Right atrium auricular region (tissue), 2 donors: ENCODE measurements around the gene HES7. TPM values are rescaled to one million over a fixed set of nuclear protein-coding genes. Genes with fewer than 3 reads are reported as not detected.

Experiments
- DNase-seq: peaks from one replicate; pipeline ENCODE4 v3.0.0-alpha.2; 2019; ENCODE audit warnings: low spot score
- H3K27ac ChIP-seq, 2 donors: fragments of 200-600 bp; sonication (generic); 1 replicate in 1 of 2; 2 replicates in 1 of 2; pipeline ENCODE4 v1.5.1; 2016 to 2019
- H3K27me3 ChIP-seq, 2 donors: fragments of 200-600 bp; sonication (generic); one replicate each; pipeline versions ENCODE4 v1.5.1 to v1.6.0; 2017 to 2019
- H3K36me3 ChIP-seq: fragments of 200-600 bp; sonication (generic); one replicate; pipeline ENCODE4 v1.5.1; 2016
- H3K4me1 ChIP-seq, 2 donors: fragments of 200-600 bp; sonication (generic); one replicate each; pipeline versions ENCODE4 v1.5.1 to v1.6.0; 2017 to 2019
- H3K4me3 ChIP-seq, 2 donors: fragments of 200-600 bp; sonication (generic); 1 replicate in 1 of 2; 2 replicates in 1 of 2; pipeline ENCODE4 v1.5.1; 2017 to 2019; ENCODE audit warnings: mild to moderate bottlenecking in 1 of 2, moderate library complexity in 1 of 2
- H3K9me3 ChIP-seq, 2 donors: fragments of 200-600 bp; sonication (generic); one replicate each; pipeline ENCODE4 v1.5.1; 2019
- CTCF ChIP-seq, 2 donors: fragments of 200-600 bp; sonication (generic); IDR thresholded peaks; one replicate each; pipeline ENCODE4 v1.5.1; 2019; ENCODE audit warnings: antibody characterized with exemption in 2 of 2
- total RNA-seq, 2 donors: library from RNA; depleted of rRNA; stranded (reverse); fragments of >200 nt; gene quantifications; one replicate each; pipeline ENCODE4 v1.1.0, GENCODE V29; 2016

Gene HES7
- total RNA-seq, 2 donors from 2014 or later: not detected

GRCh38 chr17:8163978-8164814, 40.3 kb upstream of the HES7 start:
- DNase-seq: peak; percentile 91
- peaks cover 0 to 44% of the 10 kb centered on the region in 2 donors for H3K4me1 ChIP-seq
- no peaks in the 10 kb centered on the region for H3K27me3 ChIP-seq
- no peak for TF ChIP-seq CTCF (IDR thresholded peaks at IDR 0.05)
- no peaks in the 10 kb centered on the region for H3K9me3 ChIP-seq
- H3K27ac ChIP-seq: peak overlapping the region; percentile 99
- H3K4me3 ChIP-seq: peak overlapping the region in 1 of 2 donors; percentile 97
- peaks cover 22% of the 10 kb centered on the region for H3K36me3 ChIP-seq

DNA sequence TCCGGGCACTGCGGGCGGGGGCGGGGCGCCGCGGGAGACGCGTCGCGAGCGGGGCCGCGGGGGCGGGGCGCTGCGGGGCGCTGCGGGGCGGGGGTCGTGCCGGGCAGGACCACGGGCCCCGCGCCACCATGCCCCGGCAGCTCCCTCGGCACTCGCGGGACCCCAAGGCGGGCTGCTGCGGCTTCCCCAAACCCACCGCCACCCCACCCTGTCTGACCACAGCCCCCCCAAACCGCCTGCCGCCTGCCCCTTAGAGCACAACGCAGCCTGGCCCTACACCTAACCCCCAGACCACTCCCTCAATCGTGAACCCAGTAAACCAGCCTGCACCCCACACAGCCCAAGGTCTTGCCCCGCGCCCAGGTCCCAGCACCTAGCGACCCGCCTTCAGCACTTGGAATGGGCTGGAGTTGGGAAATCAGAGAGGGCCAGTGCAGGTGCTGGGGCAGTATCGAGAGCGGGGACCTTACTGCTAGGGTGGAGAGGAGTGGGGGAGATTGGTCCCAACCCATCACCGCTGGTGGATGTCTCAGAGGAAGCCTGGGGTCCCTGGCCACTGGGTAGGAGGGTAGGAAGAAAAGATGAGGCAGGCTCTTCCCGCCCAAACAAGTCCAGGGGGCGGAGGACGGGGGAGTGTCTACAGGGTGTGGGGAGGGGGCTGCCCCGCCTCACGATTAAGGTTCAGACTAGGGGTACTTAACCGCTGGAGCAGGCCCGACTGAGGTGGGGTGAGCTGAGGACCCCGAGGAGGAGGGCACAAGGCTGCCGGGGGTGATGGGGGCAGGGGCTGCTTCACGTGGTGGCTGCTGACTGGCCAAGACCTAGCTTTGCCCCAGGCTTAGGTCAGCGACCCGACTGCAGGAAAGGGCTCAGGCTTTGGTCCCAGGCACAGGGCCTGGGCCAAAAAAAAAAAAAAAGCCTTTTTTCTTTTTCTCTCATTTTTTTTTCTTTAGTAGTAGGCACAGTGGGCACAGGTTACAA, 39.4 kb upstream of the HES7 start:
- H3K9me3 ChIP-seq: no peaks in the 10 kb centered on the region
- H3K27me3 ChIP-seq: no peaks in the 10 kb centered on the region
- H3K36me3 ChIP-seq: peaks cover 22% of the 10 kb centered on the region
- TF ChIP-seq CTCF (IDR thresholded peaks at IDR 0.05): no peak
- DNase-seq: no peak
- peak overlapping the region; percentile 99 for H3K27ac ChIP-seq
- H3K4me1 ChIP-seq: peaks cover 0 to 53% of the 10 kb centered on the region in 2 donors
- H3K4me3 ChIP-seq: peak overlapping the region; percentile 97

DNA sequence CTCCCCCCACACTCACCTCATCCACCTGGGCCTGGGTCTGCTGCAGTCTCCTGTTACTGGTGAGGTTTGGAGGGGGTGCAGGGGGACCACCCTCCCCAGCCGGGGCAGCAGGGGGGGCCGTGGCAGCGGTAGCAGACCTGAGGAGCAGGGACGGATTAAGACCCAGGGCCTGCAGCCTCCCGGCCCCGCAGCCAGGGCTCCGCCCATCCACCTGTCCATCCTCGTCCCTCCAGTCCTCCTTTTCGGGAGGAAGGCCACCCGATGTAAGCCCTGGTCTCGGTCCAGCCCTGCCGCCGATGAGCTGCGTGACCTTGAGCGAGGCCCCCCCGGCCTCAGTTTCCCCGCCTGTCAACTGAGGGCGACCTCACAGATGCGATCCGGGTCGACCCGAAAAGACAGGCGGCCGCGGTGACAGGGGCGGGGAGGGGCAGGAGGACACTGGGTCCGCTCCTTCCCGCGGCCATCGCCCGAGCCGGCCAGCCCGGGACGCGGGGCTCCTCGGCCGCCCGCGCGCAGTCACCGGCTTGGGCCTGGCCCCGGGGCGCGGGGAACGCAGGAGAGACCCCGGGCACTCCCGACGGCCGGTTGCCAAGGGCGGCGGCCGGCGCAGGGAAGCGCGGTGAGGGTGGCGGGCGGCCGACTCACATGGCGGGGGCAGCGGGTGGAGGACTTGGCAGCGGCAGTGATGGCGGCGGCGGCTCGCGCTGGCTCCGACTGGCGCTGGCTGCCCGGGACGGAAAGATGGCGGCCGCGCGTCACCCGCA, 38.5 kb upstream of the HES7 start, which contains the start of gene VAMP2:
Gene VAMP2, minus strand, starts transcription at position 716 of the 764 bp plus-strand sequence. Its CDS starts 69 bp downstream, at position 647.
- peak in 1 of 2 donors; percentile 13 for TF ChIP-seq CTCF (IDR thresholded peaks at IDR 0.05)
- Histone ChIP-seq H3K27ac (peak within 1 kb of the TSS; percentile 99), H3K27me3 (no peaks in the 10 kb centered on the region), H3K9me3 (no peaks in the 10 kb centered on the region), H3K4me1 (peaks cover 0 to 54% of the 10 kb centered on the region in 2 donors), H3K4me3 (peak within 1 kb of the TSS; percentile 97), H3K36me3 (peaks cover 22% of the 10 kb centered on the region)
- no peak for DNase-seq

- no peak for TF ChIP-seq CTCF (IDR thresholded peaks at IDR 0.05)
- H3K4me1 ChIP-seq: peaks cover 0 to 58% of the 10 kb centered on the region in 2 donors
- DNase-seq: no peak
- no peaks in the 10 kb centered on the region for H3K9me3 ChIP-seq
- H3K27me3 ChIP-seq: no peaks in the 10 kb centered on the region
- H3K27ac ChIP-seq: peak overlapping the region; percentile 99
- peak overlapping the region; percentile 97 for H3K4me3 ChIP-seq
- H3K36me3 ChIP-seq: peaks cover 22% of the 10 kb centered on the region
These were observed 37.7 kb upstream of the HES7 start for GRCh38 chr17:8161289-8162232.
